ENCODE data around the gene WARS2. TPM values are rescaled to one million over a fixed set of nuclear protein-coding genes. Genes with fewer than 3 reads are reported as not detected.

The WARS2 gene
- total RNA-seq, 1 donor from 2014 or later: 7.9 TPM

DNA sequence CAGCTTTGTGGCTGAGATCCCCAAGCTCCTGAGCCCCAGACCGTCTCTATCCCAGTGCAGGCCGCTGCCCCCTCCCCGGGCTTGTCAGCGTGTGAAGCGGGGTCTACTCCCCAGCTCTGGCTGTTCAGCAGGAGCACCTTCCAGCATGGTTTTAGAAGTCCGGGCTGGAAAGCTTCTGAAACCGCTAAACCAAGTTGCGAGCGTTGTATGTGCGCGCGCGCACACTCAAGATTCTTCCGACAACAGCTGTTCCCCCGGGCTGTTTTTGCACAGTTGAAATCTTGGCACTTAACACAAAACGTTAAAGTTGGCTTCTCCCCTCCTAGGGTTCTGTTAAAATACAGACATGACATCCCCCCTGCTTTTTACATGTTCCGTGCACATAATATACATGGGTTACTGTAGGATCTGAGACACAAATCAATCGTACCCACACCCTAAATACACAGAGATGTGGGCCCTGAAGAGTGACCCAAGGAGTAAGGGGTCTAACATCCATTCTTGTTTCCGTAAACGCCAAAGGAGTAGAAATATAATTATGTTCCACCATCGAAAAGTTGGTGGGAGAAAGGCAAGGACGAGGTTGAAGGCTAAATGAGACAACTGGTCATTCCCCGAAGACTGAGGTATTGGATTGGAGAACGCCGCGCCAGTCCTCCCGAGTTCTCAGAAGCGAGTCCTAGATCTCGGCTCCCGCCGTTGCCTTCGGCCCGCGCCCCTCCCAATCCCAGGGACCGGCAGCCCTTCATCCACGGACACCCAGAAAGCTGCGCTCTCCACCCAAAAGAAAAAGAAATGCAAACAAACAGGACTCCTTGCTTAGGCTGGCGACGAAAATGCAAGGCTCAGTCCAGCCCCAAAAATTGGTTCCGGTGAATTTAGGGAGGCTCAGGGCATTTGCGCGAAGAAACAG, 153.6 kb downstream of the WARS2 start:
- TF ChIP-seq, protein P1, sequence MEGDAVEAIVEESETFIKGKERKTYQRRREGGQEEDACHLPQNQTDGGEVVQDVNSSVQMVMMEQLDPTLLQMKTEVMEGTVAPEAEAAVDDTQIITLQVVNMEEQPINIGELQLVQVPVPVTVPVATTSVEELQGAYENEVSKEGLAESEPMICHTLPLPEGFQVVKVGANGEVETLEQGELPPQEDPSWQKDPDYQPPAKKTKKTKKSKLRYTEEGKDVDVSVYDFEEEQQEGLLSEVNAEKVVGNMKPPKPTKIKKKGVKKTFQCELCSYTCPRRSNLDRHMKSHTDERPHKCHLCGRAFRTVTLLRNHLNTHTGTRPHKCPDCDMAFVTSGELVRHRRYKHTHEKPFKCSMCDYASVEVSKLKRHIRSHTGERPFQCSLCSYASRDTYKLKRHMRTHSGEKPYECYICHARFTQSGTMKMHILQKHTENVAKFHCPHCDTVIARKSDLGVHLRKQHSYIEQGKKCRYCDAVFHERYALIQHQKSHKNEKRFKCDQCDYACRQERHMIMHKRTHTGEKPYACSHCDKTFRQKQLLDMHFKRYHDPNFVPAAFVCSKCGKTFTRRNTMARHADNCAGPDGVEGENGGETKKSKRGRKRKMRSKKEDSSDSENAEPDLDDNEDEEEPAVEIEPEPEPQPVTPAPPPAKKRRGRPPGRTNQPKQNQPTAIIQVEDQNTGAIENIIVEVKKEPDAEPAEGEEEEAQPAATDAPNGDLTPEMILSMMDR (IDR thresholded peaks at IDR 0.05; ENCODE audit: partially characterized antibody, unreplicated experiment): no peak
- DNase-seq: no peak
- peaks cover 8% of the 10 kb centered on the region for H3K36me3 Mint-ChIP-seq (ENCODE audit: unreplicated experiment)
- peak overlapping the region; percentile 33 for H3K27ac Mint-ChIP-seq (ENCODE audit: unreplicated experiment)
- peaks cover 35% of the 10 kb centered on the region for H3K4me1 Mint-ChIP-seq (ENCODE audit: low read depth, unreplicated experiment)
- peak overlapping the region; percentile 88 for H3K4me3 Mint-ChIP-seq (ENCODE audit: unreplicated experiment)
- H3K27me3 Mint-ChIP-seq (ENCODE audit: unreplicated experiment): peaks cover 65% of the 10 kb centered on the region
- peaks cover 28% of the 10 kb centered on the region for H3K9me3 Mint-ChIP-seq (ENCODE audit: unreplicated experiment)

DNA sequence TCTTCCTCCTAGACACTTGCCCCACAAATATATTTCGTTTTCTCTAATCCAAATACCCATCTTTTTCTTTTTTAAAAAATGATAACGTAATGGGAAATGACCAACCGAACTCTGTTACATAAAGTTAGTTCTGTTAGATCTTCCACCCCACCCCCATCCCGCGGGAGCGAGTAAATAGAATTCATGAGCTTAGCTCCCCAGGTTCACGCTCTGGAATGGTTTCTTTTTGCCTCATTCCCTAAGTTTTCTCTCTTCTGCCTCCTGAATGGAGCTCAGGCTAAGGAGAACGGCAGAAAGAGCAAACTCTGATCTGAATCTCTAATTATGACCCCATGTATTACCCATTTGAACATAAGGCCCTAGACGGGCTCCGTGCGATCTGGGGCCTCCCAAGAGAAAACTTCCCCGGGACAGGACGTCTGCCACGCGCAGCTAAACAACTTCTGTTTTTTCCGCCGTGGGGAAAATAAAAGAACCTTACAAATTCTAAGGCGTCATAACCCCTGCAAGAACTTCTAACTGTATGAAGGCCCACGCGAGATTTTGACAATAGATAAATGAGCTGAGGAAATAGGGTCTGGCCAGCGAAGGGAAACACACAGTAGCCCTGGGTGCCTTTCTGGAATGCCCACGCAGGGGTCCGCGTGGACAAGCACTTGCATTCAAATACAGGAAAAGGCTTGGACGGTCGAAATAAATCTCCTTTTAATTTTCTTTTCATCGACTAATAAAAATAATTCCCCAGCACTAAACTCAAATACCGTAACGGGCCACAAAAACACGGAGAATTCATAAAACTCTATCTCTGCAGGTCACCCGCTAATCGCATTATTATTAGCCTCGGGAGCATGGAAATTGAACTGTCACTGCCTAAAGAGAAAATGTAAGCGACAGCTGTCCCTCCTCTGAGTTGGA, 154.6 kb downstream of the WARS2 start:
- Mint-ChIP-seq H3K9me3 (ENCODE audit: unreplicated experiment) (peaks cover 26% of the 10 kb centered on the region), H3K36me3 (ENCODE audit: unreplicated experiment) (peaks cover 8% of the 10 kb centered on the region), H3K4me3 (ENCODE audit: unreplicated experiment) (peak overlapping the region; percentile 88), H3K27me3 (ENCODE audit: unreplicated experiment) (peaks cover 63% of the 10 kb centered on the region), H3K4me1 (ENCODE audit: low read depth, unreplicated experiment) (peaks cover 35% of the 10 kb centered on the region), H3K27ac (ENCODE audit: unreplicated experiment) (no peak overlapping the region)
- TF ChIP-seq, protein P1 (IDR thresholded peaks at IDR 0.05; ENCODE audit: partially characterized antibody, unreplicated experiment): no peak
- DNase-seq: no peak

DNA sequence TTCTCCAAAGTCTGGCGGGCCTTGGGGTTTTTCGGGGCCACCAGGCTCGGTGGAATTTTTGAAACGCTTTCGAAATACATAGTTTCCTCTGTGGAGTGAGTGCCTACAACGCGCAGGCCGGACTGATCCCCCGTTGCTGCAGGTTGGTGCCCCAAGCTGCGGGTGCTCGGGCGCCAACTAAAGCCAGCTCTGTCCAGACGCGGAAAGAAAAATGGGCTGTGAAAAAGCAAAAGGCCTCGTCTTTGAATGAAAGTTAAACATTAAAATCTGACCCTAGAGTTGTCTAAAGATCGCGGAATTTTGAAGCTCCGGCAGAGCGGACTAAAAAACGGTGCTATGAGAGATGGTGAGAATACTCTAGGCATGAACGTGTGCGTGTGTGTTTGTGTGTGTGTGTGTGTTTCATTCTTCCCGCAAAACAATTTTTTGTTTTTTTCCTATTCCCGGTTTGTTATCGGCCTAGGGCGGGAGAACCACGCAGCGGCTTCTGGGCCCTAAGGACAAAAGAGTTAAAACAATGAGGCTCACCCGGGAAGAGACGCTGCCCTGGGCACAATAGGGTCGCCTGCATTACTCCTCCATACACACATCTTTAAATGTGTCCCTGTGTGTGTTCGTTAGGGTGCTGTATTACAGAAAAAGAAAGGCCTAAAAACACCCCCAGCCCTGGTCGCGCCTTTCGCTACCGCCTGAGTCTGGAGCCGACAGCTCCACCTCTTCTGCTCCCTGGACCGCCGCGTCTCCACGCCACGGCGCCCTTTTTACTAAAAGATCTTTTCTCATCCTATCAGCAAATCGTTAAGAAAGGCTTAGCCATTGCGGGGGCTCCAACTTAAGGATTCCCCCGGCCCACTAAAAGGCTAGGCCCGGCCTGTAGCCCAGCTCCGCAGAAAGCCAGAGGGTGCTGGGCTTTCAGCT, 155.5 kb downstream of the WARS2 start:
- TF ChIP-seq, protein P1 (IDR thresholded peaks at IDR 0.05; ENCODE audit: partially characterized antibody, unreplicated experiment): no peak
- H3K4me1 Mint-ChIP-seq (ENCODE audit: low read depth, unreplicated experiment): peaks cover 38% of the 10 kb centered on the region
- H3K36me3 Mint-ChIP-seq (ENCODE audit: unreplicated experiment): peaks cover 8% of the 10 kb centered on the region
- no peak for DNase-seq
- H3K27me3 Mint-ChIP-seq (ENCODE audit: unreplicated experiment): peaks cover 66% of the 10 kb centered on the region
- no peak overlapping the region for H3K27ac Mint-ChIP-seq (ENCODE audit: unreplicated experiment)
- H3K9me3 Mint-ChIP-seq (ENCODE audit: unreplicated experiment): peaks cover 28% of the 10 kb centered on the region
- H3K4me3 Mint-ChIP-seq (ENCODE audit: unreplicated experiment): peak overlapping the region; percentile 78

DNA sequence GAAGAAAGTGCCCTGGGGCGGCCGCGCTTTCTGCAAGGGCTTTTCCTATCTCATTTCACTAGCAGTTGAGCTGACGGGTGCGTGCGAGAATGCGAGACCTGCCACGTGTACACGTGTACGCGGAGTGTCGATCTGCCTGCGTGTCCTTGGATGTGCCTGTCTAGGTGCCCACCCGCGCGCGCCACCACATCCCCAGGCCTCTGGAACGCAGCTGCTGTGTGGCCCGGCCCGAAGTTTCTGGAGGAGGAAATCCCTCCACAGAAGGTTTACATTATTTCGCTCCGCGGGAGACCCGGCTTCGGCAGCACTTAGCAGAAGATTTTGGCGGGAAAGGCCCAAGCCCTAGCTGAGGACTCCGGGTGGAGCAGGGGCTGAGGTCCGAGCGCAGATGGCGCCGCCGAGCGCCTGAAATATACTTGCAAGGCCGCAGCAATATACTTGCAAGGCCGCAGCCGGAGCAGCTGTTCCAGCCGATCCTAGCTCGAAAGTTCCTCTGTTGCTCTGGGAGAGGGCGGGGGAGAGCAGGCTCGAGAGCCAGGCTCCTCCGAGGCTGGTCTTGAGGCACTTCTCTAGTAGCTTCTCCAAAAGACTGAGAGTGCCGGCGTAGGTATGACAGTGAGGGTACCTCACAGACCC, 156.2 kb downstream of the WARS2 start:
- TF ChIP-seq, protein P1 (IDR thresholded peaks at IDR 0.05; ENCODE audit: partially characterized antibody, unreplicated experiment): no peak
- H3K4me3 Mint-ChIP-seq (ENCODE audit: unreplicated experiment): no peak overlapping the region
- peaks cover 39% of the 10 kb centered on the region for H3K4me1 Mint-ChIP-seq (ENCODE audit: low read depth, unreplicated experiment)
- H3K27ac Mint-ChIP-seq (ENCODE audit: unreplicated experiment): no peak overlapping the region
- H3K27me3 Mint-ChIP-seq (ENCODE audit: unreplicated experiment): peaks cover 64% of the 10 kb centered on the region
- H3K9me3 Mint-ChIP-seq (ENCODE audit: unreplicated experiment): peaks cover 29% of the 10 kb centered on the region
- H3K36me3 Mint-ChIP-seq (ENCODE audit: unreplicated experiment): peaks cover 8% of the 10 kb centered on the region
- peak; percentile 74 for DNase-seq
